ENCODE measurements around the gene ARID1A.

ARID1A gene

DNA sequence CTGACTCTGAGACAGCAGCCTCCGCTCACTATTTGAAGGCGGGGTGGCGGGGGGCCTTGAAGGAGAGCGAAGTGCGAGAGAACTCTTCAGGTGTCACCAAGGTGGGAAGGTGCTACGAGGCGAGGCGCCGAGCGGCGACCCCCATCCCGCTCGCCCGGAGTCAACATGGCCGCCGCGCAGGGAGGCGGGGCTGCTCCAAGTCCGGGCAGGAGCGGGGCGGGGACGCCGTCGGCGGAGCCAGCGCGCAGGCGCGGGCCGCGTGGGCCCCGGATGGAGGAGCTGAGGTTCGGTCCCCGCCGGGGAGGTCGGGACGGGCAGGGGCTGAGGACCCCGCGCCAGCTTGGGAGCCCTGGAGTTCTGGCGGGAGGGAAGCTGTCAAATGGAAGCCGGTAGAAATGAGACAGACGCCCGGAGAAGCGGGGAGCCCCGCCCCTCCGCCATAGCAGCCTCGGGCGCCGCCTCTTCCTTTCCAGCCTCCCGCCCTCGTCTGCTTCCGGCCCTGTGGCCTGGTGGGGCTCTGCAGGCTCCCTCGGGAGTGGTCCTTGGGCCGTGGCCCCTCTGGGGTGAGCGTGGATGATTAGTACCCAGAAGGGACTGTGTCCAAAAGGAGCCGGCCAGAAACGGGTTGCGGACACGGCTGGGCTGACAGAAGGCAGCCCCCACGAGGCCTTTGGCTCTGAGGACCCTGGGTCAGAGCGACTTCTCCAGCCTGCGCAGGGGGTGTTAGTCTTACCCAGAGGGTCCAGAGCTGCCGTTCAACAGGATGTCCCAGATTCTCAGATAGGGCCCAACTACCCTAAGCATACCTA lies 92.1 kb downstream of the ARID1A start, which contains the start of gene PIGV:
PIGV (plus strand) TSS at position 245 of the 809 bp plus-strand sequence. CDS start 2,866 bp downstream, outside the sequence.
- TF ChIP-seq, protein P1, sequence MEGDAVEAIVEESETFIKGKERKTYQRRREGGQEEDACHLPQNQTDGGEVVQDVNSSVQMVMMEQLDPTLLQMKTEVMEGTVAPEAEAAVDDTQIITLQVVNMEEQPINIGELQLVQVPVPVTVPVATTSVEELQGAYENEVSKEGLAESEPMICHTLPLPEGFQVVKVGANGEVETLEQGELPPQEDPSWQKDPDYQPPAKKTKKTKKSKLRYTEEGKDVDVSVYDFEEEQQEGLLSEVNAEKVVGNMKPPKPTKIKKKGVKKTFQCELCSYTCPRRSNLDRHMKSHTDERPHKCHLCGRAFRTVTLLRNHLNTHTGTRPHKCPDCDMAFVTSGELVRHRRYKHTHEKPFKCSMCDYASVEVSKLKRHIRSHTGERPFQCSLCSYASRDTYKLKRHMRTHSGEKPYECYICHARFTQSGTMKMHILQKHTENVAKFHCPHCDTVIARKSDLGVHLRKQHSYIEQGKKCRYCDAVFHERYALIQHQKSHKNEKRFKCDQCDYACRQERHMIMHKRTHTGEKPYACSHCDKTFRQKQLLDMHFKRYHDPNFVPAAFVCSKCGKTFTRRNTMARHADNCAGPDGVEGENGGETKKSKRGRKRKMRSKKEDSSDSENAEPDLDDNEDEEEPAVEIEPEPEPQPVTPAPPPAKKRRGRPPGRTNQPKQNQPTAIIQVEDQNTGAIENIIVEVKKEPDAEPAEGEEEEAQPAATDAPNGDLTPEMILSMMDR (IDR thresholded peaks at IDR 0.05; ENCODE audit: control extremely low read depth, extremely low read depth, low read depth, missing control alignments) = no peak
- ChIA-PET CTCF (interaction anchor here (0.8 to 9.7 kb wide), 45 partner anchors 10 to 287 kb away, joined by 3 to 257 read pairs (median 6); partner anchors contain the start of gene GPN2), POLR2A (interaction anchor here (0.5 to 1.1 kb wide), 2 partner anchors 205 to 287 kb away, joined by 3 to 4 read pairs; no protein-coding TSS in a partner anchor)
- peak; percentile 93 for DNase-seq (ENCODE audit: extremely low spot score)

DNA sequence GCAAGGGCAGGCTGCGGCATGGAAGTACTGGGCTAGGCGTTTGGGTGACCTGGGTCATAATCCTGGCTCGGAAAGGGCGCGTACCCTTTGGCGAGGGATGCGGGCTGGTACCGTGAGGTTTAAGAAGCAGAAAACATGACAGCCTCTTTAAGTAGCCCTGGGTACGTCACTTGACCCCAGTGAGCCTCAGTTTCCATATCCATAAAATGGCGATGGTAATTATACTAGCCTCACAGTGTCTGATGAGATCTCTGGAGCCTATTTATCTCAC lies 92.6 kb downstream of the ARID1A start:
- ChIA-PET CTCF (interaction anchor here (0.6 to 9.7 kb wide), 62 partner anchors 10 to 299 kb away, joined by 3 to 257 read pairs (median 5); partner anchors contain the start of gene GPN2), POLR2A (interaction anchor here (0.5 to 1.1 kb wide), 4 partner anchors 96 to 287 kb away, joined by 3 to 4 read pairs (median 3); no protein-coding TSS in a partner anchor)
- TF ChIP-seq, protein P1 (IDR thresholded peaks at IDR 0.05; ENCODE audit: control extremely low read depth, extremely low read depth, low read depth, missing control alignments) = no peak
- DNase-seq (ENCODE audit: extremely low spot score) = no peak

DNA sequence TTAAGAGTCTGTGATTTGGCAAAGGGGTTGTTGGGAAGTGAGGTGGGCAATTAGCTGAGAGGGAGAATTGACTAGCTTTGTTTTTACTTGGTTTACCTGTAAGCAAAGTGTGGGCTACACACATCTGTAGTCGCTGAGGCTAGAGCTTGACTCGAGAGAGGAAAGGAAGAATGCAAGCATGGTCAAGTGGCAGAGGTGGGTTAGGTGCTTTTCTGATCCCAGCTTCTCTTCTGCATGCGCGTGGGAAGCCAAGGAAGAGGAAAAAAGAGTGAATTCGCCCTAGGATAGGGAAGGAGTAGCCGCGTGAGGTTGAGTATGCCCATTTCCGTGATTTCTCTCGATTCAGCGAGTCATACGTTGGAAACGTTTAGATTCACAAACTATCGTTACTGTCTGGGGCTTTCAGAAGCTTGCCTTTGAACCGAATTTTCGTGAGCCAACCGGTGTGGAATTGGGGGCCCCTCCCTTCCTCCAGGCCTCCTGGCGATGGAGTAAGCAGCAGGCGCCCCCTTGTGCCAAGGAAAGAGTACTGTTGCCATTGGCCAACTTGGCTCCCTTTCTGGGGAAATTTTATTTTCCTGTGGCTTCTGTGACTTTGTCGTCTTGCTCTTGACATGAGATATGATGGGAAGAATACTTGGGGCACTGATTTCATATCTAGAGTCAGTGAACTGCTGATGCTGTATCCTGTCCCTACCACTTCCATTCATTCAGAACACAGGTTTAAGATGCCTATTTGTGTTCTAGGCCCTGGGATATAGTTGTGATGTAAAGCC lies 93.2 kb downstream of the ARID1A start:
- CTCF ChIA-PET = interaction anchor here (0.6 to 9.7 kb wide), 64 partner anchors 11 to 300 kb away, joined by 3 to 257 read pairs (median 5); partner anchors contain the start of gene GPN2
- TF ChIP-seq, protein P1 (IDR thresholded peaks at IDR 0.05; ENCODE audit: control extremely low read depth, extremely low read depth, low read depth, missing control alignments) = peak; percentile 86
- DNase-seq (ENCODE audit: extremely low spot score) = peak; percentile 79
- POLR2A ChIA-PET = interaction anchor here (0.5 to 1.1 kb wide), 4 partner anchors 97 to 288 kb away, joined by 3 to 4 read pairs (median 3); no protein-coding TSS in a partner anchor

DNA sequence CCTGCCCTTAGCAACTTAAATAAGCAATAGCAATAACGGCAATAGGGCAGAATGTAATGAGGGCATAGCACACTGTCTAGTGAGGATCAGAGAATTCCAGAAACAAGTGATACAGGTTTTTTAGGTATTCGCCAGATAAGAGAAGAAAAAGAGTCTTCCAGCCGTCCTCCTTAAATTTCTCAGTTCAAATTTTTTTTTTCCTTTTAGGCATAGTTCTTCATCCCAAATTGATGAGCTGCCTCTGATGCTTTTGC lies 93.7 kb downstream of the ARID1A start:
- ChIA-PET CTCF (interaction anchor here (0.7 to 9.7 kb wide), 32 partner anchors 9 to 289 kb away, joined by 3 to 257 read pairs (median 8); no protein-coding TSS in a partner anchor), POLR2A (interaction anchor here (1.0 kb wide), 1 partner anchor 98 kb away, joined by 3 read pairs; no protein-coding TSS in a partner anchor)
- DNase-seq (ENCODE audit: extremely low spot score) = no peak
- TF ChIP-seq, protein P1 (IDR thresholded peaks at IDR 0.05; ENCODE audit: control extremely low read depth, extremely low read depth, low read depth, missing control alignments) = no peak

DNA sequence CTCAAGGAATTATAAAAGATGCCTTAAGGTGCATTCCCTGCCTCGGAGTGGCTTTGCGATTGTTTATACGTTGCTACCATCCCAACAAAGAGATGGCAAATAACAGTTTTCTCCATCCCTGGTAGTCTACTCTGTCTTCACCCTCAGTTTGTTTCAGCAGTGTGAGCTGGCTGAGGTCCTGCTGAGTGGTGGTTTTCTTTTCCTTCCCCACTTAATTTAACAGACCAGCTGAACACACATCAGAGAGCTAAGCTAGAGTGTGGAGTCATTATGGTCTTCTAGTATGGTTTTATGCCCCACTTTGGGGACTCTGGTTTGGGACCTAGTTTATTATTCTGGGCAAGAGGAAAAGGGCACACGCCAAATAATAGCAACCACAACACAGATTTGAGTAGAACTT lies 94.1 kb downstream of the ARID1A start:
- ChIA-PET CTCF (interaction anchor here (0.7 to 9.7 kb wide), 29 partner anchors 9 to 289 kb away, joined by 3 to 257 read pairs (median 9); no protein-coding TSS in a partner anchor), POLR2A (no interaction called here)
- TF ChIP-seq, protein P1 (IDR thresholded peaks at IDR 0.05; ENCODE audit: control extremely low read depth, extremely low read depth, low read depth, missing control alignments) = no peak
- DNase-seq (ENCODE audit: extremely low spot score) = no peak

DNA sequence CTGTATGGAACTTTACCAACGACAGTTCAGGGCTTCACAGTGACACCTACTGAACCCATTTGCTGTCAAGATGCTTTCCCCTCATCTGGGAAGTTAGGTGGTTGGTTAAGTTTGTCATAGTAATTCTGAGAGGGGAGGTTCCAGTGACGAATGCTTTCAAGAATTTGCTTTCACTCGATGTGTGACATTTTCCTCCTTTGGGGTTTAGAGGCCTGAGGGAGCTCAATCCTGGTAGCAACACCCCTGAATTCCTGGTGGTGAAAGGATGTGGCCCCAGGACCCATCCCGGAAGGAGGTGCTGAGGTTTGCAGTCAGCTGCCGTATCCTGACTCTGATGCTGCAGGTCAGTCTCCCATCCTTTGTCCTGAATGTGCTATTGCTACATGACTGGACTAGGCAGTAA lies 94.7 kb downstream of the ARID1A start:
- peak; percentile 64 for DNase-seq (ENCODE audit: extremely low spot score)
- TF ChIP-seq, protein P1 (IDR thresholded peaks at IDR 0.05; ENCODE audit: control extremely low read depth, extremely low read depth, low read depth, missing control alignments) = no peak
- POLR2A ChIA-PET = interaction anchor here (0.9 to 1.1 kb wide), 2 partner anchors 75 to 208 kb away, joined by 3 read pairs; no protein-coding TSS in a partner anchor
- CTCF ChIA-PET = interaction anchor here (0.8 to 9.7 kb wide), 24 partner anchors 9 to 290 kb away, joined by 3 to 257 read pairs (median 10); no protein-coding TSS in a partner anchor

All from GM10248 (cell line).